SH-SY5Y (cell line): ENCODE measurements around the gene MEIS2.

Experiments used
- GATA2 ChIP-seq: IDR thresholded peaks from 2 replicates; pipeline ENCODE4 v1.6.1; 2011; ENCODE audit warnings: mild to moderate bottlenecking, low read depth, low read length
- GATA3 ChIP-seq: IDR thresholded peaks from 2 replicates; pipeline ENCODE4 v1.6.1; 2011; ENCODE audit warnings: low read depth, mild to moderate bottlenecking, low read length, moderate library complexity

GRCh38 chr15:36903922-36904556 is 196.3 kb downstream of the MEIS2 start:
- no peak for TF ChIP-seq GATA2
- TF ChIP-seq GATA3 = no peak
